Loucy (cell line): Measurements from ENCODE around the gene CRABP2.

Experiments used
- H2AFZ ChIP-seq: fragments of 200-600 bp; sonication (generic); 2 replicates; pipeline ENCODE4 v1.6.0; 2016; ENCODE audit warnings: antibody characterized with exemption, mild to moderate bottlenecking, low read length, moderate library complexity
- H3F3A ChIP-seq: fragments of 200-600 bp; 2 replicates; pipeline ENCODE4 v1.6.0; 2016; ENCODE audit warnings: antibody characterized with exemption, low read depth, mild to moderate bottlenecking
- H3K27me3 ChIP-seq: fragments of 200-600 bp; sonication (generic); 2 replicates; pipeline ENCODE4 v1.6.1; 2014; ENCODE audit warnings: low read length, mild to moderate bottlenecking; ENCODE audit not compliant: insufficient read depth, poor library complexity, severe bottlenecking
- H3K36me3 ChIP-seq: fragments of 200-600 bp; sonication (generic); 2 replicates; pipeline ENCODE4 v1.6.1; 2016; ENCODE audit warnings: low read length; ENCODE audit not compliant: insufficient read depth
- H3K4me1 ChIP-seq: fragments of 200-600 bp; sonication (generic); 2 replicates; pipeline ENCODE4 v1.5.1; 2014; ENCODE audit warnings: low read length, mild to moderate bottlenecking; ENCODE audit not compliant: insufficient read depth, poor library complexity, severe bottlenecking
- H3K4me2 ChIP-seq: fragments of 200-600 bp; sonication (generic); 2 replicates; pipeline ENCODE4 v1.6.0; 2014; ENCODE audit warnings: antibody characterized with exemption, low read length, low read depth, mild to moderate bottlenecking; ENCODE audit not compliant: poor library complexity, severe bottlenecking
- H3K4me3 ChIP-seq: fragments of 200-600 bp; sonication (generic); 2 replicates; pipeline ENCODE4 v1.5.1; 2014; ENCODE audit warnings: low read length, mild to moderate bottlenecking, mixed read lengths; ENCODE audit not compliant: poor library complexity, severe bottlenecking
- H3K79me2 ChIP-seq: fragments of 200-600 bp; sonication (generic); 2 replicates; pipeline ENCODE4 v1.6.1; 2014; ENCODE audit warnings: low read length; ENCODE audit not compliant: insufficient read depth
- H3K9ac ChIP-seq: fragments of 200-600 bp; sonication (generic); 2 replicates; pipeline ENCODE4 v1.6.0; 2014; ENCODE audit warnings: mild to moderate bottlenecking, low read depth, low read length, moderate library complexity; ENCODE audit not compliant: poor library complexity, severe bottlenecking
- H3K9me2 ChIP-seq: fragments of 200-600 bp; sonication (generic); replicated peaks from 2 replicates; pipeline ENCODE4 v1.6.1; 2016; ENCODE audit warnings: low read depth, low read length, mixed read lengths
- H3K9me3 ChIP-seq: fragments of 200-600 bp; sonication (generic); 2 replicates; pipeline ENCODE4 v1.6.1; 2014; ENCODE audit warnings: mild to moderate bottlenecking, antibody characterized with exemption, low read length, low read depth; ENCODE audit not compliant: insufficient read depth
- H4K20me1 ChIP-seq: fragments of 200-600 bp; sonication (generic); 2 replicates; pipeline ENCODE4 v1.6.0; 2014; ENCODE audit warnings: antibody characterized with exemption, low read length, mild to moderate bottlenecking; ENCODE audit not compliant: insufficient read depth, poor library complexity, severe bottlenecking
- CTCF ChIP-seq: fragments of 200-600 bp; sonication (generic); conservative IDR thresholded peaks from 2 replicates; pipeline ENCODE4 v1.5.1; 2014; ENCODE audit warnings: mild to moderate bottlenecking, antibody characterized with exemption, low read length
- EZH2phosphoT487 ChIP-seq: fragments of 200-600 bp; IDR thresholded peaks from 2 replicates; pipeline ENCODE4 v1.6.1; 2018; ENCODE audit warnings: antibody characterized with exemption, mild to moderate bottlenecking, moderate library complexity, borderline replicate concordance

CRABP2 gene

GRCh38 chr1:156712626-156713025 is 7.2 kb upstream of the CRABP2 start:
- Histone ChIP-seq H4K20me1 (no peaks in the 10 kb centered on the region), H3K36me3 (no peaks in the 10 kb centered on the region), H3K9me3 (no peaks in the 10 kb centered on the region), H3K79me2 (no peaks in the 10 kb centered on the region), H3K4me2 (no peak overlapping the region), H3K4me3 (no peak overlapping the region), H3F3A (no peaks in the 10 kb centered on the region), H3K9ac (no peak overlapping the region), H2AFZ (no peak overlapping the region), H3K27me3 (no peaks in the 10 kb centered on the region), H3K9me2 (no peaks in the 10 kb centered on the region), H3K4me1 (no peaks in the 10 kb centered on the region)
- TF ChIP-seq CTCF, result no peak
- no peak for TF ChIP-seq EZH2phosphoT487

DNA sequence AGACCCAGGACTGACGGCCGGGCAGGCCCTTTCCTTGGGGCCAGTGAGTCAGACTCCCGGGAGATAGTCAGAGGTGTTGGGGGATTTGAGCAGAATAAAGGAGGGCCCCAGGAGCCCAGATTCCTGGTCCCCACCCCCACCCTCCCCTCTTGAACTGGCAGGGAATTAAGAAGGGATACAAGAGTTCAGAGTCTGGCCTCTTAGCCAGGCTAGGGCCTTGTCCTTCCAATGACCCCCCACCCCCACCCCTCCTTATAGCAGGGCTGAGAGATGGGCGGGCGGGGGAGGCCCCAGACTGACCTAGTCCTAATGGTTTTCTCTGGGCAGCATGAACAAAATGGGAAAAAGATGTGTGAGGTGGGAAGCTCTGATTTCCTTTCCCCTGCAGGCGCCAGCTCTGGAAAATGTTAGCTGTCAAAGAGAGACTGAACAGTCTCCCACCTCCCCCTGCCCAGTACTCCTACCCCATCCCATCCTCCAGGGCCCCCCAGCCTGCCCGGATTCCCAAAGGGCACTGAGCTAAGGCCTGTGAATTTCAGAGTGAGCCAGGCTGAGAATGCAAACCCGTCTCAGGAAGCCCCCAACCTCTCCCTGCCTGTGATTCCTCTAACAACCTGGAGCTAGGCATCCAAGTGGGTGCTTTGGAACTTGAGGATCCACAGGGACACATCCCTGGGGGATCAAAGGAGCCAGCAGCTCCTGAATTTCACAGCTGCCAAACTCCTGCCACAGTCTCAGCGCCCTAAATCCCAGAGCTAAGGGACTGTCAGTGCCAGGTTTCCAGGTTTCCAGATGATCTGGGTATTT is 5.8 kb upstream of the CRABP2 start:
- no peak overlapping the region for H3K4me2 ChIP-seq
- H2AFZ ChIP-seq, result no peak overlapping the region
- H3K79me2 ChIP-seq, result no peaks in the 10 kb centered on the region
- peaks cover 8% of the 10 kb centered on the region for H3K4me1 ChIP-seq
- no peak overlapping the region for H3K4me3 ChIP-seq
- H3K27me3 ChIP-seq, result no peaks in the 10 kb centered on the region
- no peaks in the 10 kb centered on the region for H4K20me1 ChIP-seq
- no peak overlapping the region for H3K9ac ChIP-seq
- no peaks in the 10 kb centered on the region for H3K9me2 ChIP-seq
- H3K36me3 ChIP-seq, result no peaks in the 10 kb centered on the region
- no peaks in the 10 kb centered on the region for H3K9me3 ChIP-seq
- no peak for TF ChIP-seq CTCF
- TF ChIP-seq EZH2phosphoT487, result no peak
- H3F3A ChIP-seq, result no peaks in the 10 kb centered on the region

- H3K9me2 ChIP-seq, result no peaks in the 10 kb centered on the region
- peaks cover 17% of the 10 kb centered on the region for H3K4me1 ChIP-seq
These were observed 4.5 kb upstream of the CRABP2 start for GRCh38 chr1:156709757-156710489.

More at GRCh38 chr1:156709757-156710489, 4.5 kb upstream of the CRABP2 start:
- Histone ChIP-seq H3K27me3 (no peaks in the 10 kb centered on the region), H3F3A (no peaks in the 10 kb centered on the region), H3K4me3 (no peak overlapping the region), H3K4me2 (no peak overlapping the region), H4K20me1 (no peaks in the 10 kb centered on the region), H3K9ac (no peak overlapping the region), H2AFZ (no peak overlapping the region), H3K79me2 (no peaks in the 10 kb centered on the region), H3K36me3 (no peaks in the 10 kb centered on the region), H3K9me3 (no peaks in the 10 kb centered on the region)
- TF ChIP-seq EZH2phosphoT487, result no peak
- no peak for TF ChIP-seq CTCF
